Esophagus muscularis mucosa (tissue), 4 donors: Measurements from ENCODE around the gene KCNJ12. TPM values are rescaled to one million over a fixed set of nuclear protein-coding genes. Genes with fewer than 3 reads are reported as not detected.
"Not testable (repeated sequence)": the region's sequence is repeated elsewhere in the genome, so short reads cannot be mapped to it uniquely, and the experiment has no call there.

Experiments
- DNase-seq: peaks from one replicate; pipeline ENCODE4 v3.0.0-alpha.2; 2017; ENCODE audit errors: extremely low spot score
- H3K27ac ChIP-seq, 4 donors: fragments of 200-600 bp; sonication (generic); replicated peaks in 1 of 4; 1 replicate in 3 of 4; 2 replicates in 1 of 4; pipeline ENCODE4 v1.5.1; 2016 to 2019; ENCODE audit warnings: mild to moderate bottlenecking in 1 of 4
- H3K27me3 ChIP-seq, 4 donors: fragments of 200-600 bp; sonication (generic); one replicate each; pipeline versions ENCODE4 v1.5.1 to v1.6.0; 2016 to 2019
- H3K36me3 ChIP-seq, 4 donors: fragments of 200-600 bp; sonication (generic); one replicate each; pipeline ENCODE4 v1.5.1; 2016 to 2019
- H3K4me1 ChIP-seq, 4 donors: fragments of 200-600 bp; sonication (generic); one replicate each; pipeline ENCODE4 v1.5.1; 2016 to 2019
- H3K4me3 ChIP-seq, 4 donors: fragments of 200-600 bp; sonication (generic); 1 replicate in 2 of 4; 2 replicates in 2 of 4; pipeline ENCODE4 v1.5.1; 2016 to 2019; ENCODE audit warnings: mild to moderate bottlenecking in 4 of 4, moderate library complexity in 1 of 4
- H3K9me3 ChIP-seq, 4 donors: fragments of 200-600 bp; sonication (generic); 1 replicate in 3 of 4; 2 replicates in 1 of 4; pipeline ENCODE4 v1.5.1; 2016 to 2019
- EP300 ChIP-seq: sonication (generic); formaldehyde crosslinking; IDR thresholded peaks from one replicate; pipeline ENCODE4 v1.6.1; 2017; ENCODE audit warnings: antibody characterized with exemption
- POLR2A ChIP-seq: fragments of 450-650 bp; IDR thresholded peaks from one replicate; pipeline ENCODE4 v1.6.1; 2017; ENCODE audit warnings: antibody characterized with exemption, moderate library complexity, mild to moderate bottlenecking, low read depth
- POLR2AphosphoS5 ChIP-seq, 2 donors: sonication (generic); formaldehyde crosslinking; IDR thresholded peaks; one replicate each; pipeline ENCODE4 v1.6.1; 2017; ENCODE audit warnings: antibody characterized with exemption in 2 of 2
- WGBS: methylation state at CpG from one replicate; pipeline ENCODE4 v1.1.5; 2018; 5-methylcytosine and 5-hydroxymethylcytosine counted together
- intact Hi-C: fragments of 100-400 bp; cut with DNase I; formaldehyde crosslinking; loops from one replicate; pipeline ENCODE4 v1.15.1; 2023
- total RNA-seq, 4 donors: library from RNA; depleted of rRNA; stranded (reverse); fragments of >200 nt; gene quantifications; one replicate each; pipeline versions ENCODE4 v1.1.0 to v1.2.1, GENCODE V29; 2016
- TF ChIP-seq, protein P1 (sequence below), 3 experiments: fragments of 200-600 bp in 2 of 3; fragments of 450-650 bp in 1 of 3; sonication (generic) in 2 of 3; IDR thresholded peaks; one replicate each; pipeline ENCODE4 v1.5.1; 2017 to 2019; ENCODE audit warnings: antibody characterized with exemption in 3 of 3, mild to moderate bottlenecking in 2 of 3, moderate library complexity in 1 of 3

KCNJ12 gene
- total RNA-seq, 4 donors from 2014 or later = 0.83 to 2.1 (median 1.5) TPM

DNA sequence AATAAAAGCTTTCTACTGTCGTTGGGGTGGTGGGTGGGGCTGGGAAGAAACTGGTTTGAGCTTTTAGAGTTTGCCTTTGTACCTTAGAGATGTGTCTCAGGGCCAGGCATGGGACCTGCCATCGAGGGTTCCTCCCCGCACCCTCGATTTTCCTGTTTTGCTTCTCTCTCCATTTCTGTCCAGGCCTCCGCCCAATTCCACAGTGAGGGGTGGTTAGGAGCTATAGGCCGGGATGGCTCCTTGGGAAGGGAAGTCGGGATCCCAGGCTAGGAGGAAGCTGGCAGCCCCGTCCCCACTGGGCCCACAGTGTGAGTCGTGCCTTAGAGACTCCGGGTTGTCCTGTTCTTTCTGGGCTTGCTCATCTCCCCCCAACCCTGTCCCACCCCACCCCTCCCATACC lies 41.2 kb downstream of the KCNJ12 start:
- DNase-seq, H3K36me3 ChIP-seq, intact Hi-C loops, H3K4me1 ChIP-seq, H3K27ac ChIP-seq, H3K27me3 ChIP-seq, H3K9me3 ChIP-seq, H3K4me3 ChIP-seq: not testable (repeated sequence)
- WGBS = 89% methylated on average over 10 of the region's 10 CpGs

DNA sequence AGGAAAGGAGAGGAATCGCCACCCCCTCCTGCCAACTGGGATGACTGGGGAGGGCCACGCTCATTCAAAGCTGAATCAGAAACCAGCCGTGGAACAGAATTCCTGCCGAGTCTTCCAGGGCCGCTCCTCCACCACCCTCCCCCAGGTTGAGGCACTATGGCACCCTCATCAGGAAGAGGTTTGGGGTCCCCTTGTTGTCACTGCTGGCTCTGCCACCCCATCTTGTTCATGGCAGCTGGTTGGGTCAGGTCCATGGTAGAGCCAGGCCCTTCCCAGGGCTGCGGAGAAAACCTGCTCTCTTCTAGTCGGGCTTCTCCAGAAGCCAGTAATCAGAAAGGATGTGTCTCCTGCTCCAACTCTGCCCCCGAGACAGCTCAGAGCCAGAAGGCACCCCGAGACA lies 41.8 kb downstream of the KCNJ12 start:
- 91% methylated on average over 8 of the region's 9 CpGs for WGBS
- TF ChIP-seq EP300 = no peak
- TF ChIP-seq, protein P1, sequence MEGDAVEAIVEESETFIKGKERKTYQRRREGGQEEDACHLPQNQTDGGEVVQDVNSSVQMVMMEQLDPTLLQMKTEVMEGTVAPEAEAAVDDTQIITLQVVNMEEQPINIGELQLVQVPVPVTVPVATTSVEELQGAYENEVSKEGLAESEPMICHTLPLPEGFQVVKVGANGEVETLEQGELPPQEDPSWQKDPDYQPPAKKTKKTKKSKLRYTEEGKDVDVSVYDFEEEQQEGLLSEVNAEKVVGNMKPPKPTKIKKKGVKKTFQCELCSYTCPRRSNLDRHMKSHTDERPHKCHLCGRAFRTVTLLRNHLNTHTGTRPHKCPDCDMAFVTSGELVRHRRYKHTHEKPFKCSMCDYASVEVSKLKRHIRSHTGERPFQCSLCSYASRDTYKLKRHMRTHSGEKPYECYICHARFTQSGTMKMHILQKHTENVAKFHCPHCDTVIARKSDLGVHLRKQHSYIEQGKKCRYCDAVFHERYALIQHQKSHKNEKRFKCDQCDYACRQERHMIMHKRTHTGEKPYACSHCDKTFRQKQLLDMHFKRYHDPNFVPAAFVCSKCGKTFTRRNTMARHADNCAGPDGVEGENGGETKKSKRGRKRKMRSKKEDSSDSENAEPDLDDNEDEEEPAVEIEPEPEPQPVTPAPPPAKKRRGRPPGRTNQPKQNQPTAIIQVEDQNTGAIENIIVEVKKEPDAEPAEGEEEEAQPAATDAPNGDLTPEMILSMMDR (IDR thresholded peaks at IDR 0.05) = no peak
- TF ChIP-seq POLR2AphosphoS5 (IDR thresholded peaks at IDR 0.05) = no peak
- TF ChIP-seq POLR2A = no peak
- Histone ChIP-seq H3K36me3 (peaks cover 0 to 6% (median 1%) of the 10 kb centered on the region in 4 donors), H3K4me3 (no peak overlapping the region), H3K4me1 (peaks cover 0 to 9% (median under 1%) of the 10 kb centered on the region in 4 donors), H3K9me3 (no peaks in the 10 kb centered on the region), H3K27me3 (no peaks in the 10 kb centered on the region), H3K27ac (no peak overlapping the region)
- intact Hi-C loops = no loop called here
- no peak for DNase-seq

DNA sequence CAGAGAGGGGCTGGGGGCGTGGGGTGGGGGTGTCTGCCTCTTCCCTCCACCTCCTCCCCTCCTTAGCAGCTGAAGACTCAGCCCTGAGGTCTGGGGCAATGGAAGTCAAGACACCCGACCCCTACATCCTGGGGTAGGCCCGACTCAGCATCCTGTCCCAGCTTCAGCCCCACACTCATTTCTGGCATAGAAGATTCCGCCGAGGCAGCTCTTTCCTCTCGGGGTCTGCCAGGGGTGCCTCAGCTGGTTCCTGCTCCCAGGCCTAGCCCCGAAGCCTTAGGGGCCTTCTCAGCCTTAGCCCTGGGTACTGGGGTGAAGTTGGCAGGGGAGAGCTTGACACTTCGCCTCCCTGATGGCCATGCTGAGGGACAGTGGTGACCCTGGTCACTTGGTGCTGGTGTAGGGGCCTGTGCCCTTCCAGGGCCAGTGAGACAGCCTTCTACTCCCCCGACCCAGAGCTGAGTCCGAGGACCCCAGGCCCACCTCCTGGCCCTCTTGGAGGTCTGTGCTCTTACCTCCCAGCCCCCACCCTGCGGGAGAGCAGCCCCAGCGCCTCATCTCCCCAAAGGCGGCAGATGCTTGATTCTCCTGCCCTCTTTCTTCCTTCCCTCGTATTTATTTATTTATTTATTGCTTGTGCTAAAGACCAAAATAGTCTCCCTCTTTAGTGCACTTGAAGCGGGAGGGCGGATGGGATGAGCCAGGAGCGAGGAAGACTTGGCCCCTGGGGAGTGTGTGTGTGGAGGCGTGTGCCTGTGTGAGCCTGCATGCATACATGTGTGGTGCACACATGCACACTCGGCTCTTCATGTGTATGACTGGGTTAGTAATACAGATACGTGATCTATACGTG lies 42.5 kb downstream of the KCNJ12 start:
- WGBS = 83% methylated on average over 18 of the region's 21 CpGs
- no peak overlapping the region for H3K27ac ChIP-seq
- intact Hi-C loops = no loop called here
- TF ChIP-seq POLR2AphosphoS5 (IDR thresholded peaks at IDR 0.05) (no peak), EP300 (no peak), POLR2A (no peak)
- TF ChIP-seq, protein P1 (IDR thresholded peaks at IDR 0.05) = no peak
- peaks cover 0 to 9% (median 2%) of the 10 kb centered on the region in 4 donors for H3K4me1 ChIP-seq
- no peaks in the 10 kb centered on the region for H3K9me3 ChIP-seq
- H3K4me3 ChIP-seq = no peak overlapping the region
- no peaks in the 10 kb centered on the region for H3K27me3 ChIP-seq
- H3K36me3 ChIP-seq = peaks cover 0 to 6% (median 1%) of the 10 kb centered on the region in 4 donors
- DNase-seq = no peak

DNA sequence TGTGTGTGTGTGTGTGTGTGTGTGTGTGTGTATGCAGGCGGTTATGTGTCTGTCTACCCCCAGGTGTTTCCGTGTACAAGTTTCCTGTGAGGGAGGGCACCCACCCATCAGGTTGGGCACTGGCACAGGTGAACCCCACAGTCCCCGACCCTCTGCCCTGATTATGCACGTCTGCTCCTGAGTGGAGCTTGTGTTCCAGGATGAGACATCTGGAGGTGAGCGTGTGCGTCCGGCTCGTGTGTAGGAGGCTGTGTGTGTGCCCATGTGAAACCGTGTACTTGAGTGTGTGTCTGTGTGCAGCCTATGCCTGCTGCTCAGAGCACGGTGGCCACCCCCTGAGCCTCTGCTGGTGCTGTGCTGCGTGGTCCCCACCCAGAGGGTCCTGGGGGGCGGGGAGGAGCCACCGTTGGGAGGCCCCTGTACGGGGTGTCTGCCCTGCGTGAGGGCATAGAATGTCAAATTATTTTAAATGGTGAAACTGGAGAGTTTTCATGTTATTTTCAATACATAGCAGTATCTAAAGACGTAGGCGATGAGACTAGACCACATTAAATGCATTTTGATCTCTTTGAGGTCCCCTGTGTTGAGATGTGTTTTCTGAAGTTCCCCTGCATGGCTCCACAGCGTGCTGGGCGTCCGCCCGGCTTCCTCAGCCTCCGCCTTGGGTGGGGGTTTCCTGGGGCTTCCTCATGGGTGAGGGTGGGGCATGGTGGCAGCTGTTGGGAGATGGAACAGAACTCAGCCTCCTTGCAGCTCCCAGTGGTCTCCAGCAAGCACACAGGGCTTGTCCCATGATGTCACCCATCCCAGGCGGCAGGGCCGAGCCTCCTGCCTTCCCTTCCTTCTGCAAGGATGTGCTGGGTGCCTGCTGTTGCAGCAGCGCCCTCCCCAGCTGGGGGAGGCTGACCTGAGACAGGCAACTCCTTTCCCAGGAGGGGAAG lies 43.4 kb downstream of the KCNJ12 start:
- 82% methylated on average over 23 of the region's 25 CpGs for WGBS
- intact Hi-C loops = no loop called here
- H3K27ac ChIP-seq = no peak overlapping the region
- H3K9me3 ChIP-seq = no peaks in the 10 kb centered on the region
- H3K36me3 ChIP-seq = peaks cover 0 to 6% (median 1%) of the 10 kb centered on the region in 4 donors
- TF ChIP-seq POLR2AphosphoS5 (IDR thresholded peaks at IDR 0.05) (no peak), EP300 (no peak), POLR2A (no peak)
- TF ChIP-seq, protein P1 (IDR thresholded peaks at IDR 0.05) = no peak
- no peaks in the 10 kb centered on the region for H3K27me3 ChIP-seq
- peaks cover 0 to 9% (median 2%) of the 10 kb centered on the region in 4 donors for H3K4me1 ChIP-seq
- DNase-seq = no peak
- no peak overlapping the region for H3K4me3 ChIP-seq

DNA sequence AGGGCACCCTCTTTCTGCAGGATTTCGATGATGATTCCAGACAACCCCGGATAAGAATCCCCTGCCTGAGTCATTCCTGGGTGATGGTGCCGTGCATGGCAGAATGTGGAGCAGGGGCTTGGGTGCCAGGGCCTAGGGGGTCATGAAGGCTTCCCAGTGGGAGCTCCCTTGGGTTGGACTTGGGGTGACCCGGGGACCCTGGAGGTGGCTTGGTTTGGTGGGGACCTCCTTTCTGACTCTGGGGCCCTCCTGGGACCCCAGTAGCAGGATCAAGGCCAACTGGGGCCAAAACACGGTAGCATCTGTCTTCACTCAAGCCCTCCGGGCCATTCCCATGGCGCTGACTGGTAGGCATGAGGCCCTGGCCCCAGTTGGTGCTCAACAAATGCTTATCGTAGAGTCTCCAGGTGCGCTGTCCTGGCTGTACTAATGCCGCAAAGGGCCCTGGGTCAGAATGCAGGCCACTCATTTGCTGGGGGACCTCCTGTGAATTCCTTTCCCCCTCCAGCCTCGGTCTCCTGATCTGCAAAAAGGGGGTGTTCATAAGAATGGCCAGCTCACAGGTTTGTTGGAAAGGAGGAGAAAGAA lies 44.4 kb downstream of the KCNJ12 start:
- H3K4me3 ChIP-seq, H3K9me3 ChIP-seq, H3K27me3 ChIP-seq, H3K36me3 ChIP-seq, H3K4me1 ChIP-seq, DNase-seq, H3K27ac ChIP-seq, intact Hi-C loops: not testable (repeated sequence)
- 78% methylated on average over 9 of the region's 11 CpGs for WGBS

DNA sequence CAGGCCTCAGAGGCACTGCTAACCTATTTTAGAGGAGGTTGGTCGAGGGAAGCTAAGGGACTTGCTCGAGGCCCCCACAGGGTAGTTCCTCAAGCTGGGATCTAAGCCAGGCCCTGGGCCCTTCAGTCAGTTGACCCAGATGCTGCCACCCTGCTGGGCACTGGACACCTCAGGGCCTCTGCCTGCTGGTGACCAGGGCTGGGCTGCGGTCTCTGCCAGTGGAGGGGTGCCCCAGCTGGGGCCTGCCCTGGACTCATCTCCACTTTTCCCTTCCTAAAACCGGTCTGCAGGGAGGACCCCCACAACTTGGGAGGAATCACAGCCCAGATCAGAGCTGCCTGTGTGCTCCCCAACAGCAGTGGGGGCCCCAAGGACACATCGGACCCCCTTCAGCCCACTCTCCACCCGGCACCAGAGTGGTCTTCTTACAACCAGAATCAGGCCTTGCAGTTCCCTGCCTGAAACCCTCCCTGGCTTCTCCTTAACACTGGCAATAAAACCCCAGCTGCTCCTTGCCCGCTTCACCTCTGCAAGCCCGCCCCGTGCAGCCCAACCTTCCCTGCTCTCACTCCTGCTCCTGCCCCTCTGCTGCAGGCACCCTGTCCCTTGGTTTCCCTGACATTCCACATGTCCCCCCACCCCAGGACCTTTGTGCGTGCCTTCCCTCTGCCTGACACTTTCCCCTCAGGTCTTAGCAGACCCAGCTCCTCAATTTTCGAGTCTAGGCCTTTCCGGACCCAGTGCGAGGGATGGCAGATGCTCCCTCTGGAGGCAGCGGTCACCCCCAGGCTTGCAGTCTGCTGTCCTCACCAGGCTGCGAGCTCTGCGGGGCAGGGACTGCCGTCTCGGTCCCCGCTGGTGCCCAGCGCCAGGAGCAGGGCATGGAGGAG lies 45.5 kb downstream of the KCNJ12 start:
- H3K36me3 ChIP-seq, DNase-seq, H3K4me3 ChIP-seq, H3K27ac ChIP-seq, H3K9me3 ChIP-seq, H3K27me3 ChIP-seq, H3K4me1 ChIP-seq, intact Hi-C loops: not testable (repeated sequence)
- WGBS = 91% methylated on average over 20 of the region's 20 CpGs

DNA sequence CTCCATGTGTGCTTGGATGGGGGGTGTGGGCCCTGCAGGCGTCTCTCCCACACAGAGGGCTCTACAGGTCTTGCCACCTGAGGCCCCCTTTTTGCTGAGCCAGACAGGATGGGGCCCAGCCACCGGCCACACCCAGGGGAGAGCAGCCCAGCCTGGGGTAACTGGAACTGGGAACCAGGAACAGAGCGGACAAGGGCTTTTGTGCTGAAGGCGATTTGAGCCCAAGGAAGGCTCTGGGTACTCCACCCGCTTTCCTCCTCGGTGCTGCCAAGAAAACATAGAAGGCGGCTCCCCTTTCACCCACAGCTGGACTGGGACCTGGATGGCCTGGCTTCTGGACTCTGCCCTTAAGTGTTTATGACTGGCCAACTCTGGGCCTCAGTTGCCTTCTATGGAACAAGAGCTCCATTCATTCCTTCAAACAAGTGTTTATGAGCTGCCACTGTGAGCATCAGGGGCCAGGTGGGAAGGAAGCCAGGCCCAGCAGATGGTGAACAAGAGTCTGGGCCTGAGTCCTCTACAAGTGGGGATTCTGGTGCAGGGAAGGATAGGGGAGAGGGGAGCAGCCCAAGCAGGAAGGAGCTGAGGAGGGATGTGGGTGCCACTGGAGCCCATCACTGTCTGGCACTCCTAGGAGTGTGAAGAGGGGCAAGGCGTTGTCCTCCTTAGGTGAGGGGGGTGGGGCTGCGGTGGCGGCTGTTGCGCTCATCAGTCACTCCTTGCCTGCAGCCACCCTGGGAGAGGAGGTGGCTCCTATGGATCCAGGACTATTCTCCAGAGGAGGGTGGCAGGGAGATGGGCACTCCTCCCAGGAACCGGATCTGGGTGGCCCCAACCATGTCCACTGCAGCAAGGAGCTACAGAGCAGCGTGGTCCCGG lies 46.4 kb downstream of the KCNJ12 start:
- H3K4me1 ChIP-seq, DNase-seq, intact Hi-C loops, H3K27ac ChIP-seq, H3K36me3 ChIP-seq, H3K4me3 ChIP-seq, H3K9me3 ChIP-seq, H3K27me3 ChIP-seq: not testable (repeated sequence)
- WGBS = 91% methylated on average over 6 of the region's 14 CpGs
